ENCODE data around the gene PPP1R27.

GRCh38 chr17:81815646-81815986 lies 19.2 kb downstream of the PPP1R27 start:
- TF ChIP-seq CTCF (conservative IDR thresholded peaks at IDR 0.05 in 1 of 2, IDR thresholded peaks at IDR 0.05 in 1 of 2; ENCODE audit: low read depth in 1 of 2, low read length in 2 of 2) (no peak), EZH2 (IDR thresholded peaks at IDR 0.05; ENCODE audit: low read length, missing control alignments) (no peak)
